ENCODE measurements around the gene MICU2. TPM values are rescaled to one million over a fixed set of nuclear protein-coding genes. Genes with fewer than 3 reads are reported as not detected.

MICU2 gene
- total RNA-seq, 1 donor from 2014 or later, result 61.9 TPM

GRCh38 chr13:21443171-21443570, 160.8 kb downstream of the MICU2 start:
- TF ChIP-seq CTCF (IDR thresholded peaks at IDR 0.05) (no peak), POLR2A (IDR thresholded peaks at IDR 0.05) (no peak)
- intact Hi-C loops (cut with DNase I), result no loop called here
- DNase-seq (ENCODE audit: extremely low spot score in 2 of 2), result no peak
- no peaks in the 10 kb centered on the region for H3K27me3 ChIP-seq
- H3K9me3 ChIP-seq, result no peaks in the 10 kb centered on the region
- peaks cover 18% of the 10 kb centered on the region for H3K4me1 ChIP-seq
- no peak overlapping the region for H3K4me3 ChIP-seq
- no peak overlapping the region for H3K27ac ChIP-seq
- H3K36me3 ChIP-seq, result no peaks in the 10 kb centered on the region

Small RNAs within 50 kb of the gene (small RNA-seq; reads per million reads assigned to genes)
- not detected for gene RNU6-59P

Other genes starting within 250 kb of the MICU2 start
- gene ZDHHC20, start 144.9 kb downstream of the MICU2 start, total RNA-seq, result 54.8 TPM
- 0.25 TPM for gene FGF9, start 66.9 kb upstream of the MICU2 start, total RNA-seq